Measurements from ENCODE around the gene SDR42E2. TPM values are rescaled to one million over a fixed set of nuclear protein-coding genes. Genes with fewer than 3 reads are reported as not detected.
"Not testable (repeated sequence)": the region's sequence is repeated elsewhere in the genome, so short reads cannot be mapped to it uniquely, and the experiment has no call there.

The SDR42E2 gene
- total and polyA plus RNA-seq, 8 donors = 0.10 to 0.34 (median 0.21) TPM; not detected in 1

- Histone ChIP-seq H3K27me3 (no peaks in the 10 kb centered on the region), H3K4me3 (no peak overlapping the region), H3K4me1 (no peaks in the 10 kb centered on the region), H3K27ac (no peak overlapping the region), H3K36me3 (no peaks in the 10 kb centered on the region), H3K9me3 (no peaks in the 10 kb centered on the region)
- intact Hi-C loops (cut with DNase I) = no loop called here
- ATAC-seq (no peak), DNase-seq (no peak)
- no peak for TF ChIP-seq CTCF (IDR thresholded peaks at IDR 0.05)
These were observed 39.2 kb upstream of the SDR42E2 start for GRCh38 chr16:22123146-22123545.

DNA sequence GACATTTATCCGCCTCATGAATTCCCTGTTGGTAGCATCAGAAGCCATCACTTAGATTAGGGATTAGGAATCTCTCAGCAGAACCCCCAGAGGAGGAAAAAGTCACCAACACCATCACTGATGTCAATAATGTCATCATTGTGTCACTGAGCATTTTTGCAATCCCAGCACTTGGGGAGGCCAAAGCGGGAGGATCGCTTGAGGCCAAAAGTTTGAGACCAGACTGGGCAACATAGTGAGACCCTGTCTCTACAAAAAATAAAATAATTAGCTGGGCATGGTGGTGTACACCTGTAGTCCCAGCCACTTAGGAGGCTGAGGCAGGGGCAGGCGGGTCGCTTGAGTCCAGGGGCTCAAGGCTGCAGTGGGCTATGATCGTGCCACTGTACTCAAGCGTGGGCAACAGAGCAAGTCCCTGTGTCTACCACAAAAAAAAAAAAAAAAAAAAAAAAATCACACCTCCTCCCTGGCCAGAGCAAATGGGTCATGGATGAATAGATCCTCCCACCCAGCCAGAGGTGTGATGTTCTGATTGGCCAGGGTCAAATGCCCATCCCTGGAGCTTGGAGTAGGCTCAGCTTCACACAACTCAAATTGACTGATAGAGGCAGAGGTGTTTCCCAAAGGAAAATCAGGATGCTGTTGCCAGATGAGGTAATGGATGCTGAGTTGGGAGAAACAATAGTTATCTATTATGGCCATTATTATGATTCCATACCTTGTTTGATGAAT lies 38.4 kb upstream of the SDR42E2 start:
- DNase-seq = no peak
- H3K9me3 ChIP-seq = no peaks in the 10 kb centered on the region
- intact Hi-C loops (cut with DNase I) = no loop called here
- no peak overlapping the region for H3K4me3 ChIP-seq
- H3K27me3 ChIP-seq = no peaks in the 10 kb centered on the region
- no peaks in the 10 kb centered on the region for H3K36me3 ChIP-seq
- no peak overlapping the region for H3K27ac ChIP-seq
- ATAC-seq = no peak
- TF ChIP-seq CTCF (IDR thresholded peaks at IDR 0.05) = no peak
- H3K4me1 ChIP-seq = no peaks in the 10 kb centered on the region

- H3K27me3 ChIP-seq = no peaks in the 10 kb centered on the region
- no peak overlapping the region for H3K27ac ChIP-seq
- TF ChIP-seq CTCF (IDR thresholded peaks at IDR 0.05) = no peak
- no peaks in the 10 kb centered on the region for H3K9me3 ChIP-seq
- H3K4me1 ChIP-seq = no peaks in the 10 kb centered on the region
- DNase-seq = no peak
- no peak for ATAC-seq
- H3K4me3 ChIP-seq = no peak overlapping the region
- no peaks in the 10 kb centered on the region for H3K36me3 ChIP-seq
- intact Hi-C loops (cut with DNase I) = no loop called here
These were observed 37.6 kb upstream of the SDR42E2 start for GRCh38 chr16:22124583-22125284.

DNA sequence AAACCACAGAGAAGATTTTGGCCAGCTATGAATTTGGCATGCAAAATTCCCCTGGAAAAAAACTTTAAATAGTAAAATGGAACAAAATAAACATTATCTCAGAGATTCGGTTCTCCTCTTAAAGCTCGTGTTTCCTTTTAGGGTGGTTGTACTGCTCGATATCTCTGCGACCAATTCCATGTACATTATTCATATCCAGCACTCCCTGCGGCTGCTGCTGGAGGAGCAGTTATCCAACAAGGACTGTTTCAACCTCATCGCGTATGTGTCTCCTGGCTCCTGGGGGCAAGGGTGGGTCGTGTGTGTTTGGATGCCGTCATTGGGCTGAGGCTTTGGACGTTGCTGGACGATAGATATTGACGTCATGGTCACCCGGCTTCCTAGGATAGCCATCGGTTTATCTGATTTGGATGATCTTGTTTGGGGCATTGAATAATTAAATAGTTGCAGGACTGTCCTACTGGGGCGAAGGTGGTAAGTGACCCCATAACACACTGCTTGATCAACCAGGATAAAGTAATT lies 36.2 kb upstream of the SDR42E2 start:
- no peak overlapping the region for H3K4me3 ChIP-seq
- H3K9me3 ChIP-seq = no peaks in the 10 kb centered on the region
- H3K36me3 ChIP-seq = no peaks in the 10 kb centered on the region
- H3K27me3 ChIP-seq = no peaks in the 10 kb centered on the region
- intact Hi-C loops (cut with DNase I) = no loop called here
- no peak for TF ChIP-seq CTCF (IDR thresholded peaks at IDR 0.05)
- H3K4me1 ChIP-seq = no peaks in the 10 kb centered on the region
- H3K27ac ChIP-seq = no peak overlapping the region
- DNase-seq = no peak
- no peak for ATAC-seq

DNA sequence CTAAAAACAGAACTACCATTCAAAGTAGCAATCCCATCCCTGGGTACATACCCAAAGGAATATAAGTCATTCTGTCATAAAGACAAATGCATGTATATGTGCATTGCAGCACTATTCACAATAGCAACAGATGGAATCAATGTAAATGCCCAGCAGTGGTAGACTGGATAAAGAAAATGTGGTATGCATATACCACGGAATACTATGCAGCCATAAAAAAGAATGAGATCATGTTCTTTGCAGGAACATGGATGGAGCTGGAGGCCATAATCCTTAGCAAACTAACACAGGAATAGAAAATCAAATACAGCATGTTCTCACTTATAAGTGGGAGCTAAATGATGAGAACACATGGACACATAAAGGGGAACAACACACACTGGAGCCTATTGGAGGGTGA lies 33.8 kb upstream of the SDR42E2 start:
- H3K4me3 ChIP-seq; H3K4me1 ChIP-seq; H3K27me3 ChIP-seq; H3K9me3 ChIP-seq; ATAC-seq; H3K36me3 ChIP-seq; DNase-seq; intact Hi-C loops (cut with DNase I); H3K27ac ChIP-seq: not testable (repeated sequence)

Measured in left lung (tissue), 10 donors.